Measurements from ENCODE around the gene ITGA3. TPM values are rescaled to one million over a fixed set of nuclear protein-coding genes. Genes with fewer than 3 reads are reported as not detected.
A peak's percentile ranks its signal among the peaks of the same experiment; 100 is the strongest.

The ITGA3 gene
- total and polyA plus RNA-seq, 2 of the 13 experiments (the other 11 are each of a cell fraction or from before 2014, with no cell fraction given): 0.48 to 0.69 TPM

DNA sequence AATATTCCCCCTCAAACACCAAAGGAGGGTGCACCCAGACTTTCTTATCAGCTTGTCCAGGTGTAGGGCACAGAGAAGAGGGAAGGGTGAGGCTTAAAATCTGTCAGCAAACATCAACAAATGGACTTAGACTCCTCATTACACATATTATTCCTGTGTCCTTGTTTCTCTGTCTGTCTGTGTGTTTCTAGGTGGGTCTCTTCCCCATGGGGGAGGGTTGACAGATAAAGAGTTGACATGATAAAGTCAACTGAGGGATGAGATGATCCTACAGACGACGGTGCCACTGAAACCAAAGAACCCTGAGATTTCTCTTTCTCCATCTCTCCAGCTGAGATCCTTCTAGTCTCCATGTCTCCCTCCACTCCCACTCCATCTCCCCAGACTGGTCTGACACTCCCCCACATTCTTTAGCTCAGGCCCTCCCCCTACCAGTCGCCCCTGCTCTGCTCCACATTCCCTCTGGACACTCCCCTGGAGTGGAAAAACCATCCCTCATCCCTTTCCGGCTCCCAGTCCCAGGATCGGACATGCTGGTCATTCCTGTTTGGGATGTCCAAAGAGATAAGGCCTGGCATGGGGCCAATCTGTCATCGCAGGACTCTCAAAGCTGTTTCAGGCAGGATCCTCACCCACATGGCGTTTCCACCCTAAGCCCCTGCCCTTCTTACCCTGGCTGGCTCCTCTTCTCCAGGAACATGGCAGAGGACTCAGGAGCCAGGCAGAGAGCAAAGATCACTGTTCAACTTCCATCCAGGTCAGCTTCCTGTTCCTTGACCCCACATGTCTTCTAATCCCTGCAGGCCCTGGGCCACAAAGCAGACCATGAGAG is 2.9 kb upstream of the ITGA3 start (continued):
- TF ChIP-seq TERF1 (CRISPR knock-in tag; IDR thresholded peaks at IDR 0.05): no peak
- no peak for TF ChIP-seq SKI (IDR thresholded peaks at IDR 0.05; ENCODE audit: partially characterized antibody)
- no peak for TF ChIP-seq ZNF484 (CRISPR knock-in tag; IDR thresholded peaks at IDR 0.05; ENCODE audit: borderline replicate concordance, low read depth)
- TF ChIP-seq BCL6 (CRISPR knock-in tag; IDR thresholded peaks at IDR 0.05): no peak
- TF ChIP-seq ZNF83 (CRISPR knock-in tag; IDR thresholded peaks at IDR 0.05; ENCODE audit: borderline replicate concordance): no peak
- TF ChIP-seq KDM1A (CRISPR knock-in tag; IDR thresholded peaks at IDR 0.05): no peak
- TF ChIP-seq ZSCAN25 (CRISPR knock-in tag; IDR thresholded peaks at IDR 0.05): no peak
- no peak for TF ChIP-seq PCBP2 (optimal IDR thresholded peaks at IDR 0.05; ENCODE audit: low read depth, low read length, poor library complexity, severe bottlenecking)
- TF ChIP-seq ZNF256 (CRISPR knock-in tag; conservative IDR thresholded peaks at IDR 0.05): no peak
- no peak for TF ChIP-seq TIGD3 (CRISPR knock-in tag; IDR thresholded peaks at IDR 0.05; ENCODE audit: borderline replicate concordance)
- no peak for TF ChIP-seq STAT5B (CRISPR knock-in tag; IDR thresholded peaks at IDR 0.05)
- no peak for TF ChIP-seq ZBTB3 (CRISPR knock-in tag; IDR thresholded peaks at IDR 0.05; ENCODE audit: borderline replicate concordance, low read depth)
- no peak for TF ChIP-seq ZNF580 (CRISPR knock-in tag; IDR thresholded peaks at IDR 0.05; ENCODE audit: borderline replicate concordance, low read depth)
- TF ChIP-seq RELA (CRISPR knock-in tag; IDR thresholded peaks at IDR 0.05): no peak
- no peak for TF ChIP-seq ZNF619 (CRISPR knock-in tag; IDR thresholded peaks at IDR 0.05)
- TF ChIP-seq LCORL (IDR thresholded peaks at IDR 0.05): 0 out of 2 replicates have a peak, but pooled peaks have one; percentile 43
- no peak for TF ChIP-seq LCORL (CRISPR knock-in tag; IDR thresholded peaks at IDR 0.05)
- TF ChIP-seq, protein P1, sequence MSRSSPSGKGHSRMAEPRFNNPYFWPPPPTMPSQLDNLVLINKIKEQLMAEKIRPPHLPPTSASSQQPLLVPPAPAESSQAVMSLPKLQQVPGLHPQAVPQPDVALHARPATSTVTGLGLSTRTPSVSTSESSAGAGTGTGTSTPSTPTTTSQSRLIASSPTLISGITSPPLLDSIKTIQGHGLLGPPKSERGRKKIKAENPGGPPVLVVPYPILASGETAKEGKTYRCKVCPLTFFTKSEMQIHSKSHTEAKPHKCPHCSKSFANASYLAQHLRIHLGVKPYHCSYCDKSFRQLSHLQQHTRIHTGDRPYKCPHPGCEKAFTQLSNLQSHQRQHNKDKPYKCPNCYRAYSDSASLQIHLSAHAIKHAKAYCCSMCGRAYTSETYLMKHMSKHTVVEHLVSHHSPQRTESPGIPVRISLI (CRISPR knock-in tag; IDR thresholded peaks at IDR 0.05; ENCODE audit: borderline replicate concordance): no peak
- no peak for TF ChIP-seq ZBTB37 (CRISPR knock-in tag; IDR thresholded peaks at IDR 0.05)
- no peak for TF ChIP-seq ATF6 (CRISPR knock-in tag; conservative IDR thresholded peaks at IDR 0.05)
- TF ChIP-seq ZNF746 (CRISPR knock-in tag; IDR thresholded peaks at IDR 0.05): no peak
- TF ChIP-seq HNRNPUL1 (IDR thresholded peaks at IDR 0.05; ENCODE audit: low read depth, low read length): no peak
- TF ChIP-seq TARDBP (CRISPR knock-in tag; IDR thresholded peaks at IDR 0.05): no peak
